ENCODE measurements around the gene MRAP2. TPM values are rescaled to one million over a fixed set of nuclear protein-coding genes. Genes with fewer than 3 reads are reported as not detected.

The MRAP2 gene, protein sequence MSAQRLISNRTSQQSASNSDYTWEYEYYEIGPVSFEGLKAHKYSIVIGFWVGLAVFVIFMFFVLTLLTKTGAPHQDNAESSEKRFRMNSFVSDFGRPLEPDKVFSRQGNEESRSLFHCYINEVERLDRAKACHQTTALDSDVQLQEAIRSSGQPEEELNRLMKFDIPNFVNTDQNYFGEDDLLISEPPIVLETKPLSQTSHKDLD
- total RNA-seq (under 0.01 and 0.17 TPM in 2 replicates), polyA plus RNA-seq (0.03 and 0.10 TPM in 2 replicates), polyA minus RNA-seq (ENCODE audit: low replicate concordance) (not detected in 2 replicates)
- polyA plus RNA-seq (2012) = 0.08 TPM in 1 of 2 replicates, not detected in the other

GRCh38 chr6:84033523-84034451, at the start of gene MRAP2:
Gene MRAP2, plus strand, starts transcription at chr6:84033772. Its CDS starts 21,547 bp downstream, at chr6:84055319.
- peak within 1 kb of the TSS; percentile 35 to 58 (median 42) for H3K4me3 ChIP-seq (replicated peaks in 1 of 4; ENCODE audit: control extremely low read depth in 1 of 4, insufficient read depth in 1 of 4, low read depth in 3 of 4, low read length in 4 of 4)
- no peak within 1 kb of the TSS for H3K27ac ChIP-seq (ENCODE audit: insufficient read depth, low read length)
- peak within 1 kb of the TSS; percentile 49 for H3K4me2 ChIP-seq (ENCODE audit: extremely low read depth, insufficient read depth, low read length)
- no peaks in the 10 kb centered on the region for H3K36me3 ChIP-seq (ENCODE audit: control insufficient read depth, insufficient read depth, low read length)
- no peak within 1 kb of the TSS for H3K9ac ChIP-seq (ENCODE audit: insufficient read depth, low read length)
- no peak for TF ChIP-seq EZH2 (IDR thresholded peaks at IDR 0.05; ENCODE audit: low read length, missing control alignments)
- no peak for TF ChIP-seq CTCF (conservative IDR thresholded peaks at IDR 0.05 in 1 of 2, IDR thresholded peaks at IDR 0.05 in 1 of 2; ENCODE audit: low read depth in 1 of 2, low read length in 2 of 2)
- no peaks in the 10 kb centered on the region for H3K4me1 ChIP-seq (ENCODE audit: control insufficient read depth, extremely low read depth, insufficient read depth, low read length)
- H4K20me1 ChIP-seq (ENCODE audit: control insufficient read depth, extremely low read depth, insufficient read depth, low read length) = no peaks in the 10 kb centered on the region
- DNase-seq (ENCODE audit: low read depth in 2 of 2) = peak in 1 of 2 donors; percentile 47
- peak within 1 kb of the TSS; percentile 49 for H2AFZ ChIP-seq (ENCODE audit: low read length)
- no peaks in the 10 kb centered on the region for H3K9me3 ChIP-seq (ENCODE audit: control insufficient read depth, insufficient read depth, low read depth, low read length)
- no peaks in the 10 kb centered on the region for H3K79me2 ChIP-seq (ENCODE audit: control insufficient read depth, insufficient read depth, low read length)
- H3K27me3 ChIP-seq (ENCODE audit: control insufficient read depth, insufficient read depth, low read length) = peaks cover 7% of the 10 kb centered on the region

DNA sequence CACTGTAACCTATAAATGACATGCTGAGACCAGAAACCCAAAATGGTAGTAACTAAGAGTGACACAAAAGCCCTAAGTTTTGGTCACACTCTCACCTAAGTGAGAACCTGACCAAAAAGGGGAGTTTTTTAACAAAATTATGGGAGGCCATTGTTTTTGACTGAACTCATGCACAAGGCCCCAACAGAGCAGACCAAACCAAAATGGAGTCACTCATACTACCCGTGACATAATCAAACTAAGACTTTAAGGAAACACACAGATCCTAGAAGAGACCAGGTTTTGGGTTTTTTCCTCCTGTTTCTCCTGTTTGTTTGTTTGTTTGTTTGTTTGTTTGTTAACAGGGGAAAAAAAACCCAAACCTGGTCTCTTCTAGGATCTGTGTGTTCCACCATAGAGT, 49.2 kb upstream of the MRAP2 start:
- H3K4me2 ChIP-seq (ENCODE audit: extremely low read depth, insufficient read depth, low read length) = no peak overlapping the region
- H3K27ac ChIP-seq (ENCODE audit: insufficient read depth, low read length) = no peak overlapping the region
- H2AFZ ChIP-seq (ENCODE audit: low read length) = no peak overlapping the region
- no peaks in the 10 kb centered on the region for H3K36me3 ChIP-seq (ENCODE audit: control insufficient read depth, insufficient read depth, low read length)
- H3K27me3 ChIP-seq (ENCODE audit: control insufficient read depth, insufficient read depth, low read length) = no peaks in the 10 kb centered on the region
- no peaks in the 10 kb centered on the region for H4K20me1 ChIP-seq (ENCODE audit: control insufficient read depth, extremely low read depth, insufficient read depth, low read length)
- no peaks in the 10 kb centered on the region for H3K79me2 ChIP-seq (ENCODE audit: control insufficient read depth, insufficient read depth, low read length)
- no peak for DNase-seq (ENCODE audit: low read depth in 2 of 2)
- no peak overlapping the region for H3K4me3 ChIP-seq (replicated peaks in 1 of 4; ENCODE audit: control extremely low read depth in 1 of 4, insufficient read depth in 1 of 4, low read depth in 3 of 4, low read length in 4 of 4)
- H3K4me1 ChIP-seq (ENCODE audit: control insufficient read depth, extremely low read depth, insufficient read depth, low read length) = no peaks in the 10 kb centered on the region
- no peaks in the 10 kb centered on the region for H3K9me3 ChIP-seq (ENCODE audit: control insufficient read depth, insufficient read depth, low read depth, low read length)
- no peak overlapping the region for H3K9ac ChIP-seq (ENCODE audit: insufficient read depth, low read length)
- TF ChIP-seq CTCF (conservative IDR thresholded peaks at IDR 0.05 in 1 of 2, IDR thresholded peaks at IDR 0.05 in 1 of 2; ENCODE audit: low read depth in 1 of 2, low read length in 2 of 2) (no peak), EZH2 (IDR thresholded peaks at IDR 0.05; ENCODE audit: low read length, missing control alignments) (no peak)

GRCh38 chr6:83985308-83985713, 48.3 kb upstream of the MRAP2 start:
- Histone ChIP-seq H3K4me3 (replicated peaks in 1 of 4; ENCODE audit: control extremely low read depth in 1 of 4, insufficient read depth in 1 of 4, low read depth in 3 of 4, low read length in 4 of 4) (no peak overlapping the region), H3K27ac (ENCODE audit: insufficient read depth, low read length) (no peak overlapping the region), H3K9me3 (ENCODE audit: control insufficient read depth, insufficient read depth, low read depth, low read length) (no peaks in the 10 kb centered on the region), H3K9ac (ENCODE audit: insufficient read depth, low read length) (no peak overlapping the region), H3K27me3 (ENCODE audit: control insufficient read depth, insufficient read depth, low read length) (no peaks in the 10 kb centered on the region), H4K20me1 (ENCODE audit: control insufficient read depth, extremely low read depth, insufficient read depth, low read length) (no peaks in the 10 kb centered on the region), H2AFZ (ENCODE audit: low read length) (no peak overlapping the region), H3K4me2 (ENCODE audit: extremely low read depth, insufficient read depth, low read length) (no peak overlapping the region), H3K4me1 (ENCODE audit: control insufficient read depth, extremely low read depth, insufficient read depth, low read length) (no peaks in the 10 kb centered on the region), H3K79me2 (ENCODE audit: control insufficient read depth, insufficient read depth, low read length) (no peaks in the 10 kb centered on the region), H3K36me3 (ENCODE audit: control insufficient read depth, insufficient read depth, low read length) (no peaks in the 10 kb centered on the region)
- TF ChIP-seq CTCF (conservative IDR thresholded peaks at IDR 0.05 in 1 of 2, IDR thresholded peaks at IDR 0.05 in 1 of 2; ENCODE audit: low read depth in 1 of 2, low read length in 2 of 2) (no peak), EZH2 (IDR thresholded peaks at IDR 0.05; ENCODE audit: low read length, missing control alignments) (no peak)
- DNase-seq (ENCODE audit: low read depth in 2 of 2) = no peak
